SK-N-SH (cell line): ENCODE measurements around the gene CDC42EP4.

Experiments used
- FOXM1 ChIP-seq: IDR thresholded peaks from 2 replicates; pipeline ENCODE4 v1.4.0; 2012; ENCODE audit warnings: low read depth, mild to moderate bottlenecking
- REST ChIP-seq: IDR thresholded peaks from 2 replicates; pipeline ENCODE4 v1.6.1; 2012; ENCODE audit warnings: mild to moderate bottlenecking, low read depth, low read length, moderate library complexity
- TAF1 ChIP-seq: IDR thresholded peaks from 2 replicates; pipeline ENCODE4 v1.6.1; 2012; ENCODE audit warnings: low read depth, mild to moderate bottlenecking, low read length, moderate library complexity, borderline replicate concordance
- USF2 ChIP-seq: fragments of 150-350 bp; IDR thresholded peaks from 2 replicates; pipeline ENCODE4 v1.6.1; 2017; ENCODE audit warnings: antibody characterized with exemption, low read length, low read depth, borderline replicate concordance

GRCh38 chr17:73284354-73284753 is 27.4 kb downstream of the CDC42EP4 start:
- no peak for TF ChIP-seq REST
- TF ChIP-seq FOXM1: no peak
- no peak for TF ChIP-seq USF2
- no peak for TF ChIP-seq TAF1
